LNCaP clone FGC (cell line): ENCODE results near the gene COPS7A.

Source experiments
- DNase-seq: peaks from one replicate; pipeline ENCODE4 v3.0.0-alpha.2; 2011; ENCODE audit warnings: low read depth
- H3K4me3 ChIP-seq: 2 replicates; pipeline ENCODE4 v1.5.1; 2011; ENCODE audit warnings: mild to moderate bottlenecking, low read depth, low read length, control low read depth
- CTCF ChIP-seq: IDR thresholded peaks from 2 replicates; pipeline ENCODE4 v1.5.1; 2012; ENCODE audit warnings: mild to moderate bottlenecking; ENCODE audit not compliant: control insufficient read depth, insufficient read depth; ENCODE audit errors: extremely low read depth

Gene COPS7A

GRCh38 chr12:6697584-6698351, 26.1 kb upstream of the COPS7A start:
- H3K4me3 ChIP-seq, result no peak overlapping the region
- peak; percentile 59 for TF ChIP-seq CTCF
- DNase-seq, result no peak

DNA sequence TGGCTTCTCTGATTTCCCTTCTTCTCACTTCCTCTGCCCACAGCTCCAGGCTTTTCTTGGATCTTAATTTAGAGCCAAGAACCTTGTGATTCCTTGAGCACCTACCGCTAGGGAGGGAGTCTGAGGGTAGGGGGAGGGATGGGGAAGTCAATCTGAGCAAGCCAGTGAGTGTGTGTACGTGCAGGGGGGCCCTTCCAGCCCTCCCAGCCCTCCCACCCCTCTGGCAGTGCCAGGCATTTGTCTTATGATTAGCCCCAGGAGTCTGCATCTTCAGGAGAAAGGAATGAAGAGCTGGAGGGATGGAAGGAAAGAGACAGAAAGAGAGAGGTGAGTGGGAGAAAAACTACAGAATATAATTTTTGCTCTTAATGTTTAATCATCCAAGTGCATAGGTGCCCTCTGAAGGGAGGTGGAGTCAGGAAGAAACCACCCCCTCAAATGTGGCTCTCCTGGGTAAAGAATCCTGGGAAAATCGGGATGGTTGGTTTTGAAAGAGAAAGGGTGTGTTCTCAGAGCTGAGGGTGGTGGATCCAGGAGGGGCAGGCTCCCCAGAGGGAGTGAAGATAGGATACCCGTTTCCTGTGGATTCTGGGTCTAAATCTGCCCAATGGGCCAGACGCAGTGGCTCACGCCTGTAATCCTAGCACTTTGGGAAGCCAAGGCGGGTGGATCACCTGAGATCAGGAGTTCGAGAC, 25.3 kb upstream of the COPS7A start:
- no peak overlapping the region for H3K4me3 ChIP-seq
- no peak for DNase-seq
- TF ChIP-seq CTCF, result no peak

GRCh38 chr12:6699259-6699988, 24.4 kb upstream of the COPS7A start:
- no peak for TF ChIP-seq CTCF
- DNase-seq, result no peak
- no peak overlapping the region for H3K4me3 ChIP-seq

DNA sequence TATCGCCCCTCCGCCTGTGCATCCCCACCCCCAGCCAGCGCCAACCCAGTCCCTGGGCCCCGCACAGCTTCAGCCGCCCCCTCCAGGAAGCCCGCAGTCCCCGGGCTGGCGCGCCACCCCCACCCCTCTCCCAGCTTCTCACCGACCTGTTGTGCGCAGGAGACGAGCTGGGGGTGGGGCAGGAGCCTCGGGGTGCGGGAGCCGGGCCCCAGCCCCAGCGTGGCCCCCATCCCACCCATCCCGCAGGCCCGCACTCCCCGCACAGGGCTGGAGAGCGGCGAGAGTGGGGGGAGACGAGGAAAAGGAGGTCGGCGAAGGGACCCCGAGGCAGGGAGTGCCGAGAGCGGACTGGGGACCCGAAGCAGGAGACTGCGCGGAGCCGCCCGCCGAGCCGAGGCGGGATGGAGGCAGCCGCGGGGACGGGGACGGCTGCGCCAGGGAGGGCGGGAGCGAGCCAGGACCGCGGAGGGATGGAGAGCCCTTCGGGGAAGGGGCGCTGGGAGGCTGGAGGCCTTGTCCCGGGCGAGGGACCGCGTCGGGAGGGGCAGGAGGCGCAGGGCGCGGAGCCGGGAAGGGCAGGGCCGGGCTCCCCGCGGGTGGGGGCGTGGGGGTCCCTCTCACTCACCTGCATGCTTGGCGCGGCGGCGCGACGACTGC, 23.7 kb upstream of the COPS7A start:
- TF ChIP-seq CTCF, result no peak
- DNase-seq, result no peak
- no peak overlapping the region for H3K4me3 ChIP-seq

GRCh38 chr12:6700646-6701051, 23.2 kb upstream of the COPS7A start, which contains the start of gene PIANP:
Gene PIANP, minus strand, starts transcription at chr12:6700815. Its CDS starts 2,754 bp downstream, at chr12:6698061.
- no peak for TF ChIP-seq CTCF
- DNase-seq, result no peak
- H3K4me3 ChIP-seq, result no peak within 1 kb of the TSS

GRCh38 chr12:6701078-6701768, 22.6 kb upstream of the COPS7A start:
- TF ChIP-seq CTCF, result no peak
- DNase-seq, result no peak
- H3K4me3 ChIP-seq, result no peak overlapping the region
